ENCODE measurements around the gene SIAH1. TPM values are rescaled to one million over a fixed set of nuclear protein-coding genes. Genes with fewer than 3 reads are reported as not detected.

Gene SIAH1
- total and polyA plus RNA-seq, 2 experiments from 2014 or later: 38.8 to 45.5 TPM

DNA sequence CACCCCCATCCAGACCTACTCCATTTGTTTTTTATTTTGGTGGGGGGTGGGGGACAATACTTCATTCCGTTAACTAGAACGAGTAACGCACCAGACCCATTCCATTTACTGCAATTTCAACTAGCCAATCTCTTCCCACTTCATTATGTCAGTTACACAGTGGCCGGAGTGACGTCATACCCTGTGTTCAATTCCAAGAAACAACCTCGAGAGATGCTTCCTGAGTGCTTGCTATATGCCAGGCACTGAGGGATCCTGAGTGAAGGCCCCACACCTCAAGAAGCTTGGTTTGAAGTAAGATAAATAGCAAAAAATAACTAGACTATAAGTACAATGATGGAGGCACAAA is 9.1 kb upstream of the SIAH1 start:
- no peak for DNase-seq (ENCODE audit: low spot score)
- Histone ChIP-seq H4K20me1 (ENCODE audit: insufficient read depth, poor library complexity, severe bottlenecking) (no peaks in the 10 kb centered on the region), H3K4me2 (no peak overlapping the region), H3K4me3 (no peak overlapping the region), H3K9me2 (replicated peaks; ENCODE audit: insufficient read depth) (no peaks in the 10 kb centered on the region), H3K79me2 (no peaks in the 10 kb centered on the region), H3K27me3 (no peaks in the 10 kb centered on the region), H3K27ac (peak overlapping the region; percentile 61), H3K9me3 (ENCODE audit: low read depth) (no peaks in the 10 kb centered on the region), H2AFZ (peak overlapping the region; percentile 42), H3K4me1 (ENCODE audit: insufficient read depth) (no peaks in the 10 kb centered on the region), H3K36me3 (replicated peaks; ENCODE audit: insufficient read depth, low read depth) (no peaks in the 10 kb centered on the region)
- TF ChIP-seq EZH2phosphoT487 (IDR thresholded peaks at IDR 0.05; ENCODE audit: low read depth, severe bottlenecking, unreplicated experiment): no peak
- no peak for TF ChIP-seq CTCF (IDR thresholded peaks at IDR 0.05; ENCODE audit: poor library complexity)
- TF ChIP-seq EZH2 (IDR thresholded peaks at IDR 0.05; ENCODE audit: borderline replicate concordance): no peak
- WGBS (ENCODE audit: low lambda C conversion rate, missing lambda C conversion rate): 88% methylated on average over 6 of the region's 6 CpGs

- Histone ChIP-seq H3K9me2 (replicated peaks; ENCODE audit: insufficient read depth) (no peaks in the 10 kb centered on the region), H2AFZ (peak overlapping the region; percentile 42), H3K4me3 (no peak overlapping the region), H4K20me1 (ENCODE audit: insufficient read depth, poor library complexity, severe bottlenecking) (no peaks in the 10 kb centered on the region), H3K9me3 (ENCODE audit: low read depth) (no peaks in the 10 kb centered on the region), H3K4me2 (no peak overlapping the region), H3K36me3 (replicated peaks; ENCODE audit: insufficient read depth, low read depth) (no peaks in the 10 kb centered on the region), H3K27ac (peak overlapping the region; percentile 61), H3K27me3 (no peaks in the 10 kb centered on the region), H3K4me1 (ENCODE audit: insufficient read depth) (no peaks in the 10 kb centered on the region), H3K79me2 (no peaks in the 10 kb centered on the region)
- 86% methylated on average over 11 of the region's 11 CpGs for WGBS (ENCODE audit: low lambda C conversion rate, missing lambda C conversion rate)
- no peak for DNase-seq (ENCODE audit: low spot score)
- TF ChIP-seq EZH2phosphoT487 (IDR thresholded peaks at IDR 0.05; ENCODE audit: low read depth, severe bottlenecking, unreplicated experiment): no peak
- no peak for TF ChIP-seq EZH2 (IDR thresholded peaks at IDR 0.05; ENCODE audit: borderline replicate concordance)
- TF ChIP-seq CTCF (IDR thresholded peaks at IDR 0.05; ENCODE audit: poor library complexity): no peak
Measured at GRCh38 chr16:48393485-48394354, 8.5 kb upstream of the SIAH1 start.

DNA sequence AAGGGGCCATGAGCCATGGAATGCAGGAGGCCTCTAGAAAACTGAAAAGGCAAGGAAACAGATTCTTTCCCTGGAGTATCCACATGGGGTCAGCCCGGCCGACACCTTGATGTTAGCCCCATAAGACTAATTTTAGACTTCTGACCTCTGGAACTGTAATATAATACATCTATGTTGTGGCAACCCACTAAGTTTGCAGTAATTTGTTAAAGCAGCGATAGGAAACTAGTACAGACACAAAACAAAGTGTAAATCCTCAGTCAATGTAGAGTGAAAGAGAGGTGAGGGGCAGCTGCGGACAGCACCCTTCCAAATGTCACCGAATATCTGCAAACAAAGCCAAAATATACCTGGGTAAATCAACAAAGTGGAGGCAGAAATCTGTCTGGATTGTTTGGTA is 7.2 kb upstream of the SIAH1 start:
- H4K20me1 ChIP-seq (ENCODE audit: insufficient read depth, poor library complexity, severe bottlenecking): no peaks in the 10 kb centered on the region
- no peaks in the 10 kb centered on the region for H3K9me2 ChIP-seq (replicated peaks; ENCODE audit: insufficient read depth)
- no peak for DNase-seq (ENCODE audit: low spot score)
- H3K36me3 ChIP-seq (replicated peaks; ENCODE audit: insufficient read depth, low read depth): no peaks in the 10 kb centered on the region
- no peaks in the 10 kb centered on the region for H3K4me1 ChIP-seq (ENCODE audit: insufficient read depth)
- no peak overlapping the region for H3K27ac ChIP-seq
- H3K9me3 ChIP-seq (ENCODE audit: low read depth): no peaks in the 10 kb centered on the region
- H3K4me3 ChIP-seq: no peak overlapping the region
- no peaks in the 10 kb centered on the region for H3K27me3 ChIP-seq
- 88% methylated on average over 5 of the region's 5 CpGs for WGBS (ENCODE audit: low lambda C conversion rate, missing lambda C conversion rate)
- H3K79me2 ChIP-seq: no peaks in the 10 kb centered on the region
- TF ChIP-seq EZH2 (IDR thresholded peaks at IDR 0.05; ENCODE audit: borderline replicate concordance) (no peak), EZH2phosphoT487 (IDR thresholded peaks at IDR 0.05; ENCODE audit: low read depth, severe bottlenecking, unreplicated experiment) (no peak), CTCF (IDR thresholded peaks at IDR 0.05; ENCODE audit: poor library complexity) (no peak)
- H2AFZ ChIP-seq: no peak overlapping the region
- H3K4me2 ChIP-seq: no peak overlapping the region

Measured in hepatocyte (in vitro differentiated cells).